ENCODE measurements around the gene KIF14.

DNA sequence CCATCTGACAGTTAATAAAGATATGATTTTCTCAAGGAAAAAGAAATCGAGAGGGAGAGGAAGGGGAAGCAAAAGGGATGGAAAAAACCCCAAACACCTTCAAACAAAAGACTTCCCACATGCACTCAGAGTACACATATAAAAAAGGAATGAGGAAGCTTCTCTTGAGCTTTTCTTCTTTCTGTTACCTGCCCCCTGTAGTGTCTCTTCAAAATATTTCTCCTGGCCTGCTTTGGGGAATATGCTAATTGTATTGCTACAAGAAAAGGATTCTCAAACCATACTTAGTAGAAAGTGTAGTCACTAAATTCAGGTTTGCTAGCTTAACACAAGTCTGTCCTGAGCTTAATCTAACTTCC, 58.7 kb downstream of the KIF14 start:
- TF ChIP-seq, protein P1, sequence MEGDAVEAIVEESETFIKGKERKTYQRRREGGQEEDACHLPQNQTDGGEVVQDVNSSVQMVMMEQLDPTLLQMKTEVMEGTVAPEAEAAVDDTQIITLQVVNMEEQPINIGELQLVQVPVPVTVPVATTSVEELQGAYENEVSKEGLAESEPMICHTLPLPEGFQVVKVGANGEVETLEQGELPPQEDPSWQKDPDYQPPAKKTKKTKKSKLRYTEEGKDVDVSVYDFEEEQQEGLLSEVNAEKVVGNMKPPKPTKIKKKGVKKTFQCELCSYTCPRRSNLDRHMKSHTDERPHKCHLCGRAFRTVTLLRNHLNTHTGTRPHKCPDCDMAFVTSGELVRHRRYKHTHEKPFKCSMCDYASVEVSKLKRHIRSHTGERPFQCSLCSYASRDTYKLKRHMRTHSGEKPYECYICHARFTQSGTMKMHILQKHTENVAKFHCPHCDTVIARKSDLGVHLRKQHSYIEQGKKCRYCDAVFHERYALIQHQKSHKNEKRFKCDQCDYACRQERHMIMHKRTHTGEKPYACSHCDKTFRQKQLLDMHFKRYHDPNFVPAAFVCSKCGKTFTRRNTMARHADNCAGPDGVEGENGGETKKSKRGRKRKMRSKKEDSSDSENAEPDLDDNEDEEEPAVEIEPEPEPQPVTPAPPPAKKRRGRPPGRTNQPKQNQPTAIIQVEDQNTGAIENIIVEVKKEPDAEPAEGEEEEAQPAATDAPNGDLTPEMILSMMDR (IDR thresholded peaks at IDR 0.05 in 4 of 5, conservative IDR thresholded peaks at IDR 0.05 in 1 of 5), result no peak
- no peak for TF ChIP-seq POLR2A (IDR thresholded peaks at IDR 0.05)
